Lower leg skin (tissue), 4 donors: ENCODE data around the gene NEDD4L. TPM values are rescaled to one million over a fixed set of nuclear protein-coding genes. Genes with fewer than 3 reads are reported as not detected.

Experiments used
- DNase-seq, 2 donors: peaks; one replicate each; pipeline ENCODE4 v3.0.0-alpha.2; 2019; ENCODE audit warnings: low spot score in 2 of 2
- H3K4me3 ChIP-seq: fragments of 200-600 bp; sonication (generic); 2 replicates; pipeline ENCODE4 v1.5.1; 2017; ENCODE audit warnings: mild to moderate bottlenecking, low read depth; ENCODE audit not compliant: poor library complexity, severe bottlenecking
- POLR2A ChIP-seq, 2 donors: fragments of 450-650 bp; IDR thresholded peaks; one replicate each; pipeline ENCODE4 v1.6.1; 2016 to 2017; ENCODE audit warnings: antibody characterized with exemption in 2 of 2, mild to moderate bottlenecking in 1 of 2, moderate library complexity in 1 of 2
- WGBS, 2 donors: methylation state at CpG; one replicate each; pipeline ENCODE4 v1.1.5; 2018; 5-methylcytosine and 5-hydroxymethylcytosine counted together
- intact Hi-C: fragments of 100-400 bp; cut with DNase I; formaldehyde crosslinking; loops from one replicate; pipeline ENCODE4 v1.15.0; 2023; ENCODE audit warnings: low total_unique reads
- total RNA-seq, 4 donors: library from RNA; depleted of rRNA; stranded (reverse); fragments of >200 nt; gene quantifications; one replicate each; pipeline ENCODE4 v1.1.0, GENCODE V29; 2016
- TF ChIP-seq, protein P1 (sequence below), 3 donors: fragments of 450-650 bp; IDR thresholded peaks; one replicate each; pipeline ENCODE4 v1.5.1; 2016; ENCODE audit warnings: antibody characterized with exemption in 3 of 3, mild to moderate bottlenecking in 3 of 3, moderate library complexity in 2 of 3

Gene NEDD4L
- total RNA-seq, 4 donors from 2014 or later: 22.9 to 127 (median 35.0) TPM

DNA sequence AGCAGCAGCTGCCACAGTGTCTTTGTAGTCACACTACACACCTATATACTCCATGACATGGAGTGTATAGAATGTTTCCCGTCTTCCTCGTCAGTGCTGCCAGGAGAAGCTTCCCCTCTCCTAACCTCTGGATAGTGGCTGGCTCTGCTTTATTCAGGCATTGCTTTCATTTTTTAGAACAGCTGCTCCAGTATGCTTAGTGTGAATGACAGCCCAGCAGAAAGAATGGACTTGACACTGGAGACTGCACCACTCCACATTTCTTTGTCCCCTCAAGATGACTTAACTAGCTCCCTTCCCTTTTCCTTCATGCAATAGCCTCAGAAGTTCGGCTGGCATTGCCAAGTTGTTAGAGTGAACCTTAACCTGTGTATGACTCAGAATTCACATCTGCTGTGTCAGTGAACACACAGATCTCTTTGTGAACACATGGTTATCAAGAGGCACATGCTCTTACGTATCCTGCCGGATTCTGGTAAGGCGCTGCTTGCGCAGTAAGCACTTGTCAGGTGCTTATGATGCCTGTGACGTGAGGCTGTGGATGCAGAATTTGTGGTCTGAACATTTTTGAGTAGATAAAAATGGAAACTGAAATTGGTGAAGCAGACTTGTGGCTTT lies 73.9 kb downstream of the NEDD4L start:
- intact Hi-C loops: no loop called here
- DNase-seq: no peak

DNA sequence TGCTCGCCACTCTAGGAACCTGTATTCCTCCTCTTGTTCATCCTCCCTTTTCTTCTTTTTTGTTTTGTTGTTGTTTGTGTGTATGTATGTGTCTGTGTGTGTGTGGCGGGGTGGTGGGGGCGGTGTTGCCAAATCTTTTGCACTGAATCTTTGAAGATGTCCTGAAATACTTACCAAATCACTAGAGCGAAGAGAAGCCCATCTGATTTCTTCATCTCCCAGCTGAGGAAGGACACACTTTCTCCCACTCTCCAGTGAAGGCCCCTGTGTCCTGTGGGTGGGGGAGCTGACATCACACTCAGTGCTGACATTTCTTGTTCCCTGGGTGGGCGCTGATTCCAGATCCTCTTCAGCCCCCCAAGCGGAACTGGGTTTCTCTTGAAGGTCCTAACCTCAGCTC lies 74.5 kb downstream of the NEDD4L start:
- no peak overlapping the region for H3K4me3 ChIP-seq
- intact Hi-C loops: no loop called here
- DNase-seq: no peak
- WGBS, 2 donors: 92 to 97% methylated on average over 6 of the region's 6 CpGs
- TF ChIP-seq POLR2A (IDR thresholded peaks at IDR 0.05): no peak
- TF ChIP-seq, protein P1, sequence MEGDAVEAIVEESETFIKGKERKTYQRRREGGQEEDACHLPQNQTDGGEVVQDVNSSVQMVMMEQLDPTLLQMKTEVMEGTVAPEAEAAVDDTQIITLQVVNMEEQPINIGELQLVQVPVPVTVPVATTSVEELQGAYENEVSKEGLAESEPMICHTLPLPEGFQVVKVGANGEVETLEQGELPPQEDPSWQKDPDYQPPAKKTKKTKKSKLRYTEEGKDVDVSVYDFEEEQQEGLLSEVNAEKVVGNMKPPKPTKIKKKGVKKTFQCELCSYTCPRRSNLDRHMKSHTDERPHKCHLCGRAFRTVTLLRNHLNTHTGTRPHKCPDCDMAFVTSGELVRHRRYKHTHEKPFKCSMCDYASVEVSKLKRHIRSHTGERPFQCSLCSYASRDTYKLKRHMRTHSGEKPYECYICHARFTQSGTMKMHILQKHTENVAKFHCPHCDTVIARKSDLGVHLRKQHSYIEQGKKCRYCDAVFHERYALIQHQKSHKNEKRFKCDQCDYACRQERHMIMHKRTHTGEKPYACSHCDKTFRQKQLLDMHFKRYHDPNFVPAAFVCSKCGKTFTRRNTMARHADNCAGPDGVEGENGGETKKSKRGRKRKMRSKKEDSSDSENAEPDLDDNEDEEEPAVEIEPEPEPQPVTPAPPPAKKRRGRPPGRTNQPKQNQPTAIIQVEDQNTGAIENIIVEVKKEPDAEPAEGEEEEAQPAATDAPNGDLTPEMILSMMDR (IDR thresholded peaks at IDR 0.05): no peak

More for the DNA sequence above, 73.9 kb downstream of the NEDD4L start:
- H3K4me3 ChIP-seq: no peak overlapping the region
- TF ChIP-seq, protein P1 (IDR thresholded peaks at IDR 0.05): no peak
- TF ChIP-seq POLR2A (IDR thresholded peaks at IDR 0.05): no peak
- whole genome bisulfite sequencing, 2 donors: 57 to 60% methylated on average over 8 of the region's 8 CpGs

DNA sequence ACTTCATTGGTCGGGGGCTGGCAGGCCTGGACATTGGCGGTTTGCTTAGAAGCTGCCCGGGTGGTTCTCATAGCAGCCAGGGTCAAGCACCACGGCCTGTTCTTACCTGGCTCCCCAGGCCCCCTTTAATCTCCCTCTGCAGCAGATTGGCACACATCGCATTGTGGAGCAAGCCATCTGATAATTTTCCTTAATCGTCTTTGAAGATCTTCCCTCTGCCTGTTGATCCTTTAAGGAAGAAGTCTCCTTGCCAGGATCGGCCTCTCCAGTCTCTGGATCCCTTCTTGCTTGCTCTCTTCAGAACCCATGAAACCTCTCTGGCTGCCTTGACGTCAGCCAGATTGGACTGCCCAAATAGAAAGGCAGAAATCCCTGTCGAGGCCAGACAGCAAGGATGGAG lies 75.8 kb downstream of the NEDD4L start:
- DNase-seq: no peak
- no peak overlapping the region for H3K4me3 ChIP-seq
- TF ChIP-seq, protein P1 (IDR thresholded peaks at IDR 0.05): no peak
- TF ChIP-seq POLR2A (IDR thresholded peaks at IDR 0.05): no peak
- intact Hi-C loops: loop anchor here (5.0 kb wide), 2 partner anchors 78 to 243 kb away; partner anchors contain the start of gene NEDD4L
- 93% methylated on average over 9 of the region's 9 CpGs for WGBS, 2 donors

DNA sequence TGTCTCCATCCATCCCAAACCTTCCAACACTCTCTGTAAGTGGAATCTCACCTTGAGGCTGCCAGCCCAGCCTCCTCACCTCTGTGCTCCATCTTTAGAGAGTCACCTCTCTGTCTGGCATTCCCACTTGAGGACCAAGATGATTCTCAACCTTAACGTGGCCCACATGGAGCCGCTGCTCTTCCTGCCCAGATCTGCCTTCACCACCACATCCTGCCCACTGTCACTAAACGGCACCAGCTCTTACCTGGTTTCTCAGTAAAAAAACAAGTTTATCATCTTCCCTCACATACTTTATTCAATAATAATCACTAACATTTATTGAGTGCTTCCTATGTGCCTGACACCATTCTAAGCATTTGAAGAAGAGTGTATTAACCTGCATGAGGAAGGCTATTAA lies 80.4 kb downstream of the NEDD4L start:
- intact Hi-C loops: loop anchor here (5.0 kb wide), 2 partner anchors 82 to 247 kb away; partner anchors contain the start of gene NEDD4L
- TF ChIP-seq POLR2A (IDR thresholded peaks at IDR 0.05): no peak
- TF ChIP-seq, protein P1 (IDR thresholded peaks at IDR 0.05): no peak
- WGBS, 2 donors: 62 to 66% methylated on average over 3 of the region's 3 CpGs
- no peak for DNase-seq
- no peak overlapping the region for H3K4me3 ChIP-seq

DNA sequence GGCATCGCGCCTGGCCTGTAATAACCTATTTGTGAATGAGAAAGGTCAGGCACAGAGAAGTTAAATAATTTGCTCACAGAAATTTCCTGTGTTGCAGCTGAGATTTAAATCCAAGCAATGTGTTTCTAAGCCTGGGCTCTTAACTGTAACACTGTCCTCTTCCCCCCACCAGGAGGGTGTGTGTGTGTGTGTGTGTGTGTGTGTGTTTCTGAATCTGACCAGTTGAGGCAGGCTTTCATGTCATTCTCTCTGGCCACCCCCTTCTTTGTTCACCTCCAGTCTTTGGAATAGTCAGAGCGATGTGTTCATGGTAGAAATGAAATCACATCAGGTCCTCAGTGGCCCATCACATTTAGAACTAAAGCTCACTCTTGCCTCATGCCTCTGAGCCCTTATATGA lies 81.2 kb downstream of the NEDD4L start:
- H3K4me3 ChIP-seq: no peak overlapping the region
- TF ChIP-seq, protein P1 (IDR thresholded peaks at IDR 0.05): no peak
- no peak for TF ChIP-seq POLR2A (IDR thresholded peaks at IDR 0.05)
- intact Hi-C loops: no loop called here
- no peak for DNase-seq
- 97 to 100% methylated on average over 3 of the region's 3 CpGs for WGBS, 2 donors

DNA sequence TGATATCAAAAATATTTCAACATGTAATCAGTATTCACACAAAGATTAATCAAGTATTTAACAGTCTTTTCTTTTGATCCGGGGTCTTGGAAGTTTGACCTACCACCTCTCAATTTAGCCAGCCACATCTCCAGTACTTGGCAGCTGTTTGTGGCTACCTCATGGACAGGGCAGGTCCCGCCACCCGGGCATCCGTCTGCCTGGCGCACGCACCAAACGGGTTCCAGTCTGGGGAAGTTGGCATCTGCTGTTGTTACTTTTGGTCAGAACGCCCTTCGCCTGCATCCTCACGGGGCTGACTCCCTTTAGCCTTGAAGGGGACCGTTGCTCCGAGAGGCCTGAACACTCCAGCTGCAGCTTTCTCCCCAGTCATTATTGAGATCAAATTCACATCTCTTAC lies 81.7 kb downstream of the NEDD4L start:
- no peak overlapping the region for H3K4me3 ChIP-seq
- DNase-seq: no peak
- TF ChIP-seq POLR2A (IDR thresholded peaks at IDR 0.05): no peak
- TF ChIP-seq, protein P1 (IDR thresholded peaks at IDR 0.05): no peak
- intact Hi-C loops: no loop called here
- WGBS, 2 donors: 84 to 87% methylated on average over 12 of the region's 12 CpGs
